ENCODE measurements around the gene GRIK1. TPM values are rescaled to one million over a fixed set of nuclear protein-coding genes. Genes with fewer than 3 reads are reported as not detected.
A peak's percentile ranks its signal among the peaks of the same experiment; 100 is the strongest.

The GRIK1 gene
- total RNA-seq, 1 experiment from 2014 or later: 0.09 TPM

DNA sequence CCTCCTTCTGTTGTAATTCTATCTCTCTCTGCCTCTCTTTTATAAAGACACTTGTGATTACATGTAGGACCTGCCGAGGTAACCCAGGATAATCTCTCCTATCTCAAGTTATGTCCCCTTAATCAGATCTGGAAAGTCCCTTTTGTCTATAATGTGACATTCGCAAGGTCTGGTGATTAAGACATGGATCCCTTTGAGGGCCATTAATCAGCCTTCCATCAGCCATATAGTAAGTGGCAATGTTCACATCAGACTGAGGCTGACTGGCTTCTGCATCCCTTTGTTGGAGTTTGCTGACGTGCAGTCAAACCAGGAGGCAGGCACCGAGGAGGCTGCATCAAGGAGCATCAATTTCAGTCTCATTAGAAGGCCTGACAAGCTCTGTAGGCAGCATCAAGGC is 431.5 kb downstream of the GRIK1 start (continued):
- no peak for TF ChIP-seq NR2C2 (CRISPR knock-in tag; IDR thresholded peaks at IDR 0.05)
- TF ChIP-seq, protein P1, sequence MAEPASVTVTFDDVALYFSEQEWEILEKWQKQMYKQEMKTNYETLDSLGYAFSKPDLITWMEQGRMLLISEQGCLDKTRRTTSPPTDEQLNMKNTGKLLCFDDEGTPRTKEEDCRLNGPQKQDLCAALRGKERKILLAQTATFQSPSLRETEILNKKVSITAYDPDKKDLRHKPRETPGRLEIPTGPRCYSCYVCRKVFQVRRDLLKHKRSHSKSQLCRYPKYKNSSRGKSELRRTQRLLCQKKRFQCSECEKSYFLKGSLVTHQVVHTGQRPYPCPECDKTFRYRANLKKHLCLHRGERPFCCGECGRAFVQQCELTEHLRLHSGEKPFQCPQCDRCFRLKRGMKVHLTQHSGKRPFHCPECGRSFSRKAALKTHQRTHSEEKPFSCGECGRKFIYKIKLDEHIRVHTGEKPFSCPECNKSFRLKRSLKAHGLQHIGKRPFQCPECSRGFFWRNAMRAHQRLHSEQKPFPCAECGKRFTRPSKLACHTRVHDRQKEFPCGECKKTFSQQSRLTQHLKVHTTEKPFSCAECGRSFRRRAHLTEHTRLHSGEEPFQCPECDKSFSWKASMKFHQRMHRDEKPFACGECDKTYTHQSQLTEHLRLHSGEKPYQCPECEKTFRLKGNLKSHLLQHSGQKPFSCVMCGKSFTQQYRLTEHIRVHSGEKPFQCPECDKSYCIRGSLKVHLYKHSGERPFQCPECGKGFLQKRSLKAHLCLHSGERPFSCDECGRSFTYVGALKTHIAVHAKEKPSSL (CRISPR knock-in tag; conservative IDR thresholded peaks at IDR 0.05): no peak
- TF ChIP-seq NFYB (CRISPR knock-in tag; conservative IDR thresholded peaks at IDR 0.05; ENCODE audit: low read depth): no peak
- no peak for TF ChIP-seq TP53 (CRISPR knock-in tag; IDR thresholded peaks at IDR 0.05)
- TF ChIP-seq ZNF396 (CRISPR knock-in tag; IDR thresholded peaks at IDR 0.05; ENCODE audit: borderline replicate concordance): no peak
- TF ChIP-seq PRDM15 (CRISPR knock-in tag; IDR thresholded peaks at IDR 0.05): no peak
- no peak for TF ChIP-seq FOXP4 (CRISPR knock-in tag; IDR thresholded peaks at IDR 0.05)

DNA sequence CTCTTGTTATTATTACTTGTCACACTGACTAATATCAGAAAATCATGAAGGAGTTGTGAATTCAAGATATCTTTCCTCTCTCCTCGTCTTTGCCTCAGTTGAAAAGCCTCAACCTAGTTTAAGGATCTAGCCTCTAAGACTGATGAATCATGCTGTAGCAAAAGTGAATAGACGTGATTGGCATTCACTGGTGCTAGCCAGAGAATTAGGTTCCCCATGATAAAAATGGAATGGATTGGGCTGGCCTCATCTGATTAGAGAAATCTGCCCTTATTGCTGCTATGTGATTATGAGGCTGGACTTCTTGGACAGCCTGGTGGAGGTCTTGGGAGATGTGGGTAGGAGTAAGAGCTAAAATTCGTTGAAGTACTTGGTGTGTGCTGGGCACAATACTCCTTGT is 432.8 kb downstream of the GRIK1 start:
- Mint-ChIP-seq H3K27ac (no peak overlapping the region), H3K4me3 (no peak overlapping the region), H3K27me3 (ENCODE audit: low read depth) (no peaks in the 10 kb centered on the region), H3K36me3 (peaks cover 3% of the 10 kb centered on the region; the same call in 1 of the 2 replicates), H3K9me3 (peaks cover 2% of the 10 kb centered on the region; the same call in 1 of the 2 replicates), H3K4me1 (peaks cover 9% of the 10 kb centered on the region; the same call in 1 of the 2 replicates)
- CTCF ChIA-PET: no interaction called here
- no peak for TF ChIP-seq TEAD1 (CRISPR knock-in tag; IDR thresholded peaks at IDR 0.05)
- TF ChIP-seq MXD4 (CRISPR knock-in tag; IDR thresholded peaks at IDR 0.05; ENCODE audit: borderline replicate concordance): no peak
- TF ChIP-seq NR1H2 (CRISPR knock-in tag; IDR thresholded peaks at IDR 0.05): no peak
- TF ChIP-seq USF1 (CRISPR knock-in tag; IDR thresholded peaks at IDR 0.05): no peak
- ATAC-seq (no peak), DNase-seq (ENCODE audit: low spot score) (no peak)
- POLR2A ChIA-PET: no interaction called here

DNA sequence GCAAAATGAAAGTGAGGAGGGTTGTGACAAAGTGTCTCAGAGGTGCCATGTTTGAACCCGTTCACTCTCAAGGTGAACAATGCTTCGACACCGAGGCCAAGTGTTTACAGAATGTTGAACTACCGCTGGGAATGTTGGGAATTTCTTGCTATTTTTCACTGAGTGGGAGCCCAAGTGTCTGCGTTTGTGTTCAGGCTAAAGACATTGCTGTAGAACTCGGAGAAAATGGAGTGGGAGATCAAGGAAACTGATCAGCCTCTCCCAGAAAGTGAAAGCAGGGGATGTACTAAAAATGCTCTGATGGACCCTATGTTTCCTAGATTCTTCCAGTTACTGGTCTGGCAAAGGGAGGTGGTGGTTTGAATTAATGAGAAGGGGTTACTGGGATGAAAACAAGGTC is 433.6 kb downstream of the GRIK1 start:
- POLR2A ChIA-PET: no interaction called here
- peaks cover 3% of the 10 kb centered on the region; the same call in 1 of the 2 replicates for H3K36me3 Mint-ChIP-seq
- CTCF ChIA-PET: no interaction called here
- no peak for TF ChIP-seq ZNF423 (CRISPR knock-in tag; IDR thresholded peaks at IDR 0.05)
- TF ChIP-seq CTCF (IDR thresholded peaks at IDR 0.05): no peak
- TF ChIP-seq ZNF317 (CRISPR knock-in tag; IDR thresholded peaks at IDR 0.05; ENCODE audit: borderline replicate concordance, low read depth): no peak
- no peak for TF ChIP-seq RELA (CRISPR knock-in tag; IDR thresholded peaks at IDR 0.05; ENCODE audit: borderline replicate concordance)
- TF ChIP-seq ETV6 (CRISPR knock-in tag; IDR thresholded peaks at IDR 0.05): no peak
- no peak for TF ChIP-seq ZNF121 (CRISPR knock-in tag; IDR thresholded peaks at IDR 0.05)
- no peak for TF ChIP-seq ATF3 (CRISPR knock-in tag; conservative IDR thresholded peaks at IDR 0.05)
- TF ChIP-seq, protein P2, sequence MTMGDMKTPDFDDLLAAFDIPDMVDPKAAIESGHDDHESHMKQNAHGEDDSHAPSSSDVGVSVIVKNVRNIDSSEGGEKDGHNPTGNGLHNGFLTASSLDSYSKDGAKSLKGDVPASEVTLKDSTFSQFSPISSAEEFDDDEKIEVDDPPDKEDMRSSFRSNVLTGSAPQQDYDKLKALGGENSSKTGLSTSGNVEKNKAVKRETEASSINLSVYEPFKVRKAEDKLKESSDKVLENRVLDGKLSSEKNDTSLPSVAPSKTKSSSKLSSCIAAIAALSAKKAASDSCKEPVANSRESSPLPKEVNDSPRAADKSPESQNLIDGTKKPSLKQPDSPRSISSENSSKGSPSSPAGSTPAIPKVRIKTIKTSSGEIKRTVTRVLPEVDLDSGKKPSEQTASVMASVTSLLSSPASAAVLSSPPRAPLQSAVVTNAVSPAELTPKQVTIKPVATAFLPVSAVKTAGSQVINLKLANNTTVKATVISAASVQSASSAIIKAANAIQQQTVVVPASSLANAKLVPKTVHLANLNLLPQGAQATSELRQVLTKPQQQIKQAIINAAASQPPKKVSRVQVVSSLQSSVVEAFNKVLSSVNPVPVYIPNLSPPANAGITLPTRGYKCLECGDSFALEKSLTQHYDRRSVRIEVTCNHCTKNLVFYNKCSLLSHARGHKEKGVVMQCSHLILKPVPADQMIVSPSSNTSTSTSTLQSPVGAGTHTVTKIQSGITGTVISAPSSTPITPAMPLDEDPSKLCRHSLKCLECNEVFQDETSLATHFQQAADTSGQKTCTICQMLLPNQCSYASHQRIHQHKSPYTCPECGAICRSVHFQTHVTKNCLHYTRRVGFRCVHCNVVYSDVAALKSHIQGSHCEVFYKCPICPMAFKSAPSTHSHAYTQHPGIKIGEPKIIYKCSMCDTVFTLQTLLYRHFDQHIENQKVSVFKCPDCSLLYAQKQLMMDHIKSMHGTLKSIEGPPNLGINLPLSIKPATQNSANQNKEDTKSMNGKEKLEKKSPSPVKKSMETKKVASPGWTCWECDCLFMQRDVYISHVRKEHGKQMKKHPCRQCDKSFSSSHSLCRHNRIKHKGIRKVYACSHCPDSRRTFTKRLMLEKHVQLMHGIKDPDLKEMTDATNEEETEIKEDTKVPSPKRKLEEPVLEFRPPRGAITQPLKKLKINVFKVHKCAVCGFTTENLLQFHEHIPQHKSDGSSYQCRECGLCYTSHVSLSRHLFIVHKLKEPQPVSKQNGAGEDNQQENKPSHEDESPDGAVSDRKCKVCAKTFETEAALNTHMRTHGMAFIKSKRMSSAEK (CRISPR knock-in tag; IDR thresholded peaks at IDR 0.05; ENCODE audit: borderline replicate concordance): no peak

More for the DNA sequence above, 433.6 kb downstream of the GRIK1 start:
- H3K27me3 Mint-ChIP-seq (ENCODE audit: low read depth): no peaks in the 10 kb centered on the region
- ATAC-seq (no peak), DNase-seq (ENCODE audit: low spot score) (no peak)
- H3K4me3 Mint-ChIP-seq: no peak overlapping the region
- peak overlapping the region; percentile 9; the same call in 1 of the 2 replicates for H3K27ac Mint-ChIP-seq
- H3K9me3 Mint-ChIP-seq: 0 out of 2 replicates have a peak, but pooled peaks cover 3% of the 10 kb centered on the region
- H3K4me1 Mint-ChIP-seq: peaks cover 9% of the 10 kb centered on the region; the same call in 1 of the 2 replicates
